ENCODE measurements around the gene TPP1. TPM values are rescaled to one million over a fixed set of nuclear protein-coding genes. Genes with fewer than 3 reads are reported as not detected.

TPP1 gene
- total RNA-seq, result 56.7 and 93.3 TPM in 2 replicates

GRCh38 chr11:6619004-6619745, at the start of gene TPP1:
Gene TPP1 (minus strand): TSS chr11:6619422. CDS start chr11:6619400, 22 bp downstream.

GRCh38 chr11:6655790-6656583, 36.8 kb upstream of the TPP1 start, which contains the start of gene DCHS1:
Gene DCHS1 (minus strand): TSS chr11:6655809. CDS start chr11:6641613, 14,196 bp downstream.

GRCh38 chr11:6612213-6613041, 6.8 kb downstream of the TPP1 start, which contains the start of gene TAF10:
Gene TAF10 (minus strand): TSS chr11:6612216. CDS start chr11:6612189, 27 bp downstream.

GRCh38 chr11:6603287-6604080, 15.7 kb downstream of the TPP1 start, which contains the start of the genes ILK and RRP8:
Gene ILK (plus strand): TSS chr11:6603774. CDS start chr11:6604272, 498 bp downstream.
Gene RRP8 (minus strand): TSS chr11:6603616. CDS start chr11:6603502, 114 bp downstream.

Other genes with a start within 250 kb of the TPP1 start
- 28.3 and 31.7 TPM in 2 replicates for gene SMPD1, start 228.9 kb downstream of the TPP1 start, total RNA-seq
- 27.6 and 29.9 TPM in 2 replicates for gene APBB1, start 200.3 kb downstream of the TPP1 start, total RNA-seq
- gene HPX, start 178.4 kb downstream of the TPP1 start, total RNA-seq, result 0.37 and 0.98 TPM in 2 replicates
- 16.9 and 26.0 TPM in 2 replicates for gene TRIM3, start 145.5 kb downstream of the TPP1 start, total RNA-seq
- gene ARFIP2, start 138.1 kb downstream of the TPP1 start, total RNA-seq, result 44.4 and 51.1 TPM in 2 replicates
- 36.7 and 37.3 TPM in 2 replicates for gene TIMM10B, start 137.9 kb downstream of the TPP1 start, total RNA-seq
- gene DNHD1, start 122.1 kb downstream of the TPP1 start, total RNA-seq, result 9.4 and 11.4 TPM in 2 replicates
- 9.2 and 13.5 TPM in 2 replicates for gene RRP8, start 15.8 kb downstream of the TPP1 start, total RNA-seq
- gene ILK, start 15.6 kb downstream of the TPP1 start, total RNA-seq, result 110 and 148 TPM in 2 replicates
- gene TAF10, start 7.2 kb downstream of the TPP1 start, total RNA-seq, result 27.9 and 32.3 TPM in 2 replicates
- 0.37 and 0.78 TPM in 2 replicates for gene DCHS1, start 36.4 kb upstream of the TPP1 start, total RNA-seq
- 48.1 and 66.5 TPM in 2 replicates for gene MRPL17, start 63.9 kb upstream of the TPP1 start, total RNA-seq
- gene OR2AG2, start 152.6 kb upstream of the TPP1 start, total RNA-seq, result under 0.01 and 0.20 TPM in 2 replicates
- under 0.01 TPM in 1 of 2 replicates, not detected in the other for gene OR2AG1, start 163.6 kb upstream of the TPP1 start, total RNA-seq
- gene OR6A2, start 180.3 kb upstream of the TPP1 start, total RNA-seq, result under 0.01 and 0.59 TPM in 2 replicates
- not detected in 2 replicates for gene OR10A5, start 226.3 kb upstream of the TPP1 start, total RNA-seq
- not detected in 2 replicates for gene OR10A2, start 243.6 kb upstream of the TPP1 start, total RNA-seq

All from subcutaneous preadipocyte (primary cell).